Activated T-helper 1 cell treated with anti-CD3 and anti-CD28 coated beads, Interleukin-2, amount 50 U/mL, for 16 hours (primary cell): ENCODE data around the gene SYMPK.

Source experiments
- DNase-seq, 2 donors: peaks; one replicate each; pipeline ENCODE4 v3.0.0-alpha.2; 2020; ENCODE audit warnings: low read depth in 1 of 2, low spot score in 1 of 2

The SYMPK gene

DNA sequence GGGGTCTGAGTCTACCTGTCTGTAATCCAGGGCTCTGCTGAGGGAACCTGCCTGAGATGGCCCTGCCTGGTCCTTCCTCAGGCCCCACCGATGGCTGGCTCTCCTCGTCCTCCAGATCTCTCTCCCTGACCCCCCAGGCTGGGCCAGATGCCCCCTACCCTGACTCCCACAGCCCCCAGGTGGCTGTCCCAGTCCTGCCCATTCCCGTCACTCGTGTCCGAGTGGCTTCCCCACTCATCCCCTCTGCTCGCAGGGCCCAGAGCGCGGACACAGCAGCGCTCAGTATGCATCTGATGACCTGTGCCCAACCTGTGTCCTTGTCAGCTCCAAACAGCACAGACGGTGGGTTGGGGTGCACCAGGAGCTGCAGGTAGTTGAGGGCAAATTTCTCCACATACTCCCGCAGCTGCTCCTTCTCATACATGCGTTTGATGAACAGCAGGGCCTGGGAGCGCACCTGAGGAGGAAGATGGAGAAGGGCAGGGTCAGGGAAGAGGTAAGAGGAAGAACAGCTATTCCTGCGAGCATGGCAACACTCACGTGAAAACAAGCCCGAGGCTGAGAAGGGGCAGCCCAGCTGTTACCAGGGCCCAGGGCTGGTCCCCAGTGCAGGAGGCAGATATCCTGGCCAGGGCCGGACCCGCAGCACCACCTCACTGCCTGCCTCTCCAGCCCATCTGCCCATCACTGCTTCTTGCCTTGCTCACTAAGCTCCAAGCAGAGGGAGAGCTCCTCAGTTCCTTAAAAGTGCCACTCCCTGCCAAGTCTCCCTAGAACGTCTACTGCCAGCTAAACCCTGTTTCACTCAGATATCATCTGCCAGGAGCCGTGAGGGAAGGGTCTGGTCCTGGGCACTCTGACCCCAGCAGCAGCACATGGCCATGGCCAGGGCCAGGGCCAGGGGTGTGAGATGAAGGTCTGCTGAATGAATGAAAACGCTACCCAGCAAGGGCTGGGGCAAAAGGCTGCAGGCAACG, 36.7 kb downstream of the SYMPK start:
- DNase-seq, result no peak

- no peak for DNase-seq
Measured at GRCh38 chr19:45825263-45825605, 37.7 kb downstream of the SYMPK start.

GRCh38 chr19:45824531-45825262, 38.2 kb downstream of the SYMPK start:
- DNase-seq, result no peak

DNA sequence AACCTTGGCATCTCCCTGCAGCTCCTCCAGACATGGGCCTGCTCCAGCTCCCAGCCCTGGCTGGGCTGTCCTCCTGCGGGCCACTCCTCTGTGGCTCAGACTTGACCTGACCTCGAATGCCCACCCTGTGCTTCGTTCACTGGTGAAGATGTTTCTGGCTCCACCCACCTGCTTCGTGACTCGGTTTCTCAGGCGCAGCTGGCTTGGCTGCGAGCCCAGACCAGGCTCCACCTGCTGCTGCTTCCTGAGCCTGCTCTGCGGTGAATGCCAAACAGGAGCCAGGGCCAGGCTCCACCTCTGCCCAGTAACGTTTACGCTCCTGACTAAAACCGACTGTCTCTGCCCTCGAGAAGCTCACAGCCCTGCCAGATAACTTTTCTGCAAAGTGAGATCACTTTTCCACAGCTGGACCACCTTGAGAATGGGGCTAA, 38.9 kb downstream of the SYMPK start:
- DNase-seq, result no peak

GRCh38 chr19:45823182-45823581, 39.8 kb downstream of the SYMPK start:
- no peak for DNase-seq

GRCh38 chr19:45822716-45823115, 40.2 kb downstream of the SYMPK start:
- DNase-seq, result no peak

DNA sequence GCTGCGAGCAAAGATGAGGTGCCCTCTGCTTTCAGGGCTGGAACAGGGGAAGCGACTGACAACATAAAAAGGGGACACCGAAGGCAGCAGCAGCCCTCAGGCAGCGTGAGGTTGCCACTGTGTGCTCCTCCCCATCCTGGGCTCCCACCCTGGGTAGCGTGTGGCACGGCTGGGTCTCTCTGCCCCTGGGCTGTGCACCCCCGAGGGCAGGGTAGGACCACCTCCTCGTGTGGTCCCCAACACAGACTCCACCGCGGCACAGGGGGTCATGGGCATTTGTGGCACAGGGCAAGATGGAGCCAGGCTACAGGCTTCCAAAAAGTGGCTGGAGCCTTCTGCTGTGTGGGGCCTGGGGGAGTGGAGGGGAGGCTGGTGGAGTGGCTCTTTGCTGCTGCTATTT, 41.4 kb downstream of the SYMPK start:
- DNase-seq, result no peak

DNA sequence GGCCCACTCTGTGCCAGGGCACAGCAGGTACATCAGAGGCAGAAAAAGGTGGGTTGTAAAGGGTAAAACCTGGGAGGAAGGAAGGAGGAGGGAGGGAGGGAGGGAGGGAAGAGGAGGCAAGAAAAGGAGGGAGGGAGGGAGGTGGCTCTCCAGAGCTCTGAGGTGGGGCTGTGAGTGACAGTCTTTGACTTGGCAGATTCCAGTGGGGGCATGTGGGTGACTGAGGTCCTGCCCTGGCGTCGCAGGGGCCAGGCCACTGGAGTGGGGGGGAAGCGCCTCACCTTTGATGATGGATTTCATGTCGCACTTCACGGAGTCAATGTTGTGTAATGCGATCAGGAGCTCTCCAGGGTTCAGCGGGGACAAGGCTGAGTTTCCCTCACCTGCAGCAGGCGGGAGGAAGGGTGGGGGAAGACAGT, 41.8 kb downstream of the SYMPK start:
- no peak for DNase-seq

DNA sequence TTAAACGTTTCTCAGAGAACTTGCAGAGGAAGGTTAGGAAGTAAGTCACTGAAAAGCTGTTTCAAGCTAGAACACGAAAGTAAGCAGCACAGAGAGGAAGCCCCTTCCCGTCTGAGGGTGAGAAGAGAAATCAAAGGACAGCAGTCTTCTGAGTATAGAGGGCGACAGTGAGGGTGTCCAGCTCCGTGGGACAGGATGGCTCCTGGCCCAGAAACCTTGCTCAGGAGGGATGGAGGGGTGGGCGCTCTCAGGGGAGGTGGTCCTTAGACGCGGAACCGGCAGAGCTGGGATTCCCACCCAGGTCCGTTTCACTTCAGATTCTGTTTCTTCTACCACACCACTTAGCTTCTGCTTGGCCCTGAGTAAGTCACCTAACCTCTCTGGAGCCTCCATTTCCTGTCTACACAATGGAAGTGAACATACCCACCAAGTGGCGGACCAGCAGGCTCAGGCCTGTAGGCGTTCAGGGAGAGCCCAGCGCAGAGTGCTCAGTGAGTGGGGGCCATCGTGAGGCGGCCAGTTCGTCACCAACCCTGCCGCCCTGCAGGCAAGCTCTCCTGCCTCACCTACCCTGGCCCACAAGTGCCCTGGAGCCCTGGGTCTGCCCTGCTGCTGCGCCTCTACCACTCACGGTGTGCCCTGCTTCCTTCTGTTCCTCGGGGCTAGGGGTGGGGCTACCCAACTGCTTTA, 42.4 kb downstream of the SYMPK start:
- no peak for DNase-seq

GRCh38 chr19:45819769-45820168, 43.2 kb downstream of the SYMPK start:
- DNase-seq, result no peak

GRCh38 chr19:45817725-45818301, 45.1 kb downstream of the SYMPK start:
- no peak for DNase-seq

- peak; percentile 90 to 96 for DNase-seq
Measured at GRCh38 chr19:45817010-45817724, 45.8 kb downstream of the SYMPK start.

DNA sequence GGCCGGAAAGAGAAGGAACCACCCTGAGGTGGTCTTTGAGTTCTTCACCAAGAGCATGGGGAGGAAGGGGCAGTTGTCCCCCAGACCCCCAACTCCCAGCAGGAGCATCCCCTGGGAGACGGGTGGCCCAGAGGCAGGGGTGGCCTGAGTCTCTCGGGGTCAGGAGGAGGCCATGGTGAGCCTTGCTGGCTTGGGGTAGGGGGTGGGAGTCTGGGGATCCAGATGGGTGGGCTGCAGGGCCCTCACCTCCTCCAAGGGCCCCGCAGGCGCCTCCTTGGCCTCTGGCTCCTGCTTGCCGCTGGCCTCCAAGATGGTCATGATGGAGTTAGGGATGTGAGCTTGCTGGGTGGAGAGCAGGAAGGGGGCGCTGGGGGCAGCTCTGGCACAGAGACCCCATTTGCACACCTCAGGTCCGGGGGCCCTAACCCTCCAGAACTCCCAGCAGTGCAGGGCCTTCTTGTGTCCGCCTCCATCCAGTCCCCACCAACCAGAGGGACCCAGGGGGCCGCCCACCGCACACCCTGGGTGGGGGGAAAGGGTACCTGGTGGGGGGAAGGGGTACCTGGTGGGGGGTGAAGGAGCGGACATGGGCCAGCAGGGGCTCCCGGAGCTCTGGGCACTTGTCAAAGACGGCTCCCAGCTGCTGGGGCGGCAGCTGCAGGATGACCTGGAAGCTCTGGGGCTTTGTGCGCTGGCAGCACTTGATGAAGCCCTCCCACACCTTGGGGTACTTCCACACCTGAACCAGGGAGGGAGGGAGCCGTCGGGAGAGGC, 46.5 kb downstream of the SYMPK start:
- no peak for DNase-seq

- no peak for DNase-seq
Measured at GRCh38 chr19:45815481-45816216, 47.3 kb downstream of the SYMPK start.

DNA sequence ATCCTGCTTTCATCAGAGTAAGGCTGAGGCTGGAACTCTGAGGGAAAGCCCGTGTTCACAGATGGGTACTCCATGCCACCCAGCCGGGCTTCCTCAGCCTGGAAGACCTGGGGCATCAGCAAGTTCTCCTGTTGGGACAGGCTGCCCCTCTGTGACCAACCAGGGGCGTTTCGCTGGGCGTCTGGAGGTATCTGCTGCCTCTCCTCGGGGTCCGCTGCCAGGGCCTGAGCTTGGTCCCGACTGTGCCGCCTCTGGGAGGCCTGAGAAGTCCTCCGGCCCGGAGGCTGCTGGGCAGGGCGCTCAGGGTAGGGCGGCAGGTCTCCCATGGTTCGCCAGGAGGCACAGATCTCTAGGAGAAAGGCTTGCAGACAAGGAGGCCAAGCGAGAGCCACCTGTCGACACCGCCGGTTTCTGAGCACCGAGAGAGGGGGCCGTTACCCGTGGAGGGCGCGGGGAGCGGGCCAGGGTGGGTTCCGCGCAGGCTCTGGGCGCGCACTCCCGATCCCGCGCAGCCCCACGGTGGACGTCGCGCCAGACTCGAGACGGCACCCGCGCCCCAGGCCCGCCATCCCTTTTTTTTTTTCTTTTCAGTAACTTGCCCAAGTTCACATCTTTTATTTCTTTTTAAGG, 48.0 kb downstream of the SYMPK start, which contains the start of gene RSPH6A:
Gene RSPH6A (minus strand): TSS at position 458 of the 630 bp plus-strand sequence. CDS start 132 bp downstream, at position 326.
- DNase-seq, result no peak

- DNase-seq, result no peak
Measured at GRCh38 chr19:45814166-45814780, 48.7 kb downstream of the SYMPK start.

GRCh38 chr19:45812297-45812696, 50.6 kb downstream of the SYMPK start:
- no peak for DNase-seq

GRCh38 chr19:45809643-45810159, 53.2 kb downstream of the SYMPK start:
- DNase-seq, result no peak
